Stimulated activated CD4-positive, alpha-beta T cell treated with anti-CD3 and anti-CD28 coated beads, Interleukin-1b, Interleukin-23, amount 100 ng/mL, for 4 hours (primary cell): ENCODE data around the gene TAP1.
A peak's percentile ranks its signal among the peaks of the same experiment; 100 is the strongest.
"Not testable (repeated sequence)": the region's sequence is repeated elsewhere in the genome, so short reads cannot be mapped to it uniquely, and the experiment has no call there.

ENCODE experiments used
- DNase-seq, 2 donors: peaks; one replicate each; pipeline ENCODE4 v3.0.0-alpha.2; 2020; ENCODE audit warnings: low read depth in 2 of 2

The TAP1 gene, protein sequence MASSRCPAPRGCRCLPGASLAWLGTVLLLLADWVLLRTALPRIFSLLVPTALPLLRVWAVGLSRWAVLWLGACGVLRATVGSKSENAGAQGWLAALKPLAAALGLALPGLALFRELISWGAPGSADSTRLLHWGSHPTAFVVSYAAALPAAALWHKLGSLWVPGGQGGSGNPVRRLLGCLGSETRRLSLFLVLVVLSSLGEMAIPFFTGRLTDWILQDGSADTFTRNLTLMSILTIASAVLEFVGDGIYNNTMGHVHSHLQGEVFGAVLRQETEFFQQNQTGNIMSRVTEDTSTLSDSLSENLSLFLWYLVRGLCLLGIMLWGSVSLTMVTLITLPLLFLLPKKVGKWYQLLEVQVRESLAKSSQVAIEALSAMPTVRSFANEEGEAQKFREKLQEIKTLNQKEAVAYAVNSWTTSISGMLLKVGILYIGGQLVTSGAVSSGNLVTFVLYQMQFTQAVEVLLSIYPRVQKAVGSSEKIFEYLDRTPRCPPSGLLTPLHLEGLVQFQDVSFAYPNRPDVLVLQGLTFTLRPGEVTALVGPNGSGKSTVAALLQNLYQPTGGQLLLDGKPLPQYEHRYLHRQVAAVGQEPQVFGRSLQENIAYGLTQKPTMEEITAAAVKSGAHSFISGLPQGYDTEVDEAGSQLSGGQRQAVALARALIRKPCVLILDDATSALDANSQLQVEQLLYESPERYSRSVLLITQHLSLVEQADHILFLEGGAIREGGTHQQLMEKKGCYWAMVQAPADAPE

DNA sequence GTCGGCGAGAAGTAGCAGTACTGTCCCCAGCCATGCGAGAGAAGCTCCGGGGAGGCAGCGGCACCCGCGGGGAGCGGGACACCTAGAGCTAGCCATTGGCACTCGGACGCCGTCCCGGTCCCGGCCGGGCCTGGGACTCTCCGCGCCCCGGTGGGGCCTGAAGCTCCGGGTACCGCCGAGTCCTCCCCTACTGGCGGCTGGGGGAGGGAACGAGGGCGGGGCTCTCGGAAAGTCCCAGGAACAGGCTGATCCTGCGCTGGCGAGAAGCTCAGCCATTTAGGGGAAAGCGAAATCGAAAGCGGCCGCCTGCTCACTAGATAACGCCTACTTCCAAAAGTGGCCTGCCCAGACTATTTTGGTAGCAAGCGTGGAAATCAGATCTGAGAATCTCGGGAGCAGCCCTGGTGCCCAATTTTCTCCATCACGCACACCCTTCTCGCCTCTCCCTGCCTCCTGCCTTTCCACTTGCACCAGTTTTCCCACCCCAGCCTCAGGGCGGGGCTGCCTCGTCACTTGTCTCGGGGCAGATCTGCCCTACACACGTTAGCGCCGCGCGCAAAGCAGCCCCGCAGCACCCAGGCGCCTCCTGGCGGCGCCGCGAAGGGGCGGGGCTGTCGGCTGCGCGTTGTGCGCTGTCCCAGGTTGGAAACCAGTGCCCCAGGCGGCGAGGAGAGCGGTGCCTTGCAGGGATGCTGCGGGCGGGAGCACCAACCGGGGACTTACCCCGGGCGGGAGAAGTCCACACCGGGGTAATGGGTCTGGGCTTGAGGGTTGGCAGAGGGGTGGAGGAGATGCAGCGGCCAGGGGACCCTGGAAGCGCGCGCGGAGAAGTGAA lies at the start of gene TAP1, which contains the start of gene PSMB9:
TAP1 (minus strand) TSS at position 164 of the 835 bp plus-strand sequence; CDS start at position 96, 68 bp downstream.
PSMB9 (plus strand) TSS at position 652 of the 835 bp plus-strand sequence; CDS start at position 690, 38 bp downstream.
- DNase-seq: peak; percentile 94 to 96

- DNase-seq: no peak
Measured at GRCh38 chr6:32895006-32895345, 41.5 kb upstream of the TAP1 start.

- DNase-seq: peak; percentile 93 to 96
Measured at GRCh38 chr6:32894085-32895005, 40.8 kb upstream of the TAP1 start.

DNA sequence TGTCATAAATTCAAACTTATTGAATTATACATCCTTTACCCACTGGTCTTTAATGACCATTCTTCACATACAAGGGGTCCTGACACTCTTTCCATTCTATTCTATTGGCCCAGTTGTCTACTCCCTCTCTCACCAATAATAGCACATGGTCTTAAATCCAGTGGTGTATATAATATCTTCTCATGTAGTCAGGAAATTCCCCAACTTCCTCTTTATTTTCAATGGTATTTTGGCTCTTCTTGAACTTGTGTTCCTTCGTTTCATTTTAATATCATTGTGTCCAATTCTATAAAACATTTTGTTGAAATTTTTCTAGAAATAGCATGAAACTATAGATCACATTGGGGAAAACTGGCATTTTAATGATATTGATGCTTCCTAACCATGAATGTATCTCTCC lies 37.3 kb upstream of the TAP1 start:
- no peak for DNase-seq

- no peak for DNase-seq
Measured at GRCh38 chr6:32889533-32889932, 36.0 kb upstream of the TAP1 start.

- no peak for DNase-seq
Measured at GRCh38 chr6:32888576-32888975, 35.1 kb upstream of the TAP1 start.

GRCh38 chr6:32887616-32888015 lies 34.1 kb upstream of the TAP1 start:
- DNase-seq: no peak

GRCh38 chr6:32886681-32887383 lies 33.3 kb upstream of the TAP1 start:
- DNase-seq: no peak

- DNase-seq: no peak
Measured at GRCh38 chr6:32885698-32886286, 32.3 kb upstream of the TAP1 start.

GRCh38 chr6:32883789-32884188 lies 30.3 kb upstream of the TAP1 start:
- no peak for DNase-seq

- DNase-seq: no peak
Measured at GRCh38 chr6:32882879-32883250, 29.4 kb upstream of the TAP1 start.

GRCh38 chr6:32880962-32881361 lies 27.5 kb upstream of the TAP1 start:
- not testable (repeated sequence) for DNase-seq

GRCh38 chr6:32879691-32880090 lies 26.2 kb upstream of the TAP1 start:
- DNase-seq: no peak

- no peak for DNase-seq
Measured at GRCh38 chr6:32876603-32877002, 23.1 kb upstream of the TAP1 start.

- not testable (repeated sequence) for DNase-seq
Measured at GRCh38 chr6:32873947-32874346, 20.4 kb upstream of the TAP1 start.

GRCh38 chr6:32868257-32868788 lies 14.8 kb upstream of the TAP1 start:
- peak; percentile 81 to 88 for DNase-seq

DNA sequence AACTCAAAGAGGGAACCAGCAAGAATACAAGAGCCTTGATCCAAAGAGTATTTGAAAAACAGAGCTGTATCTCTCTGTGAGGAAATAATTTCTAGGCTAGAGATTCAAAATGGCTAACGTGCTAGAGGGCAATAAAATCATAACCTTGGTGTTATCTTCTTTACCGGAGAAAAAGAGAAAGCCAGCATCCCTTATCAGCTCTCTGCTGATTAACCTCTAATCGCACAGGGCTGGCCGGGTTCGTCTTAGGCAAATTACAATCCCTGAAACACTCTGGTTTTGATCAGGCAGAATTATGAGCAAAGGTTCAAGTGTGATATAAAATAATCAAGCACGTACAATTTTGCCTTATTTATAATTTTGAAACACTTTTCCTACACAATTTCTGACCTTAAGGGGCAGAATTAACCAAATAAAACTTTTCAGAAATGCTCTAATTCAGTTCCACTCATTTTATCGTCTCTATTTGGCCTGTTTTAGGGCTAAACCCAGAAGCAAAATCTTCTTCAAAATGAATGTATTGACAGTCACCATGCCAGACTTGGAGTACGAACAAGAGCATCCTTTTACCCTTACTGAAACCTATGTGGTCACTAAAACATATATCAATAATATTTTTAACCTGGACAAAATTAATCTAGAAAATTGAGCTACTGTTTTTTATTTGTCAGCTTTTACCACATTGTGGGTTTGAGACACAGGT lies 14.2 kb upstream of the TAP1 start:
- no peak for DNase-seq

GRCh38 chr6:32867022-32867477 lies 13.5 kb upstream of the TAP1 start:
- DNase-seq: no peak
